HepG2 (cell line): ENCODE results near the gene RHOD. TPM values are rescaled to one million over a fixed set of nuclear protein-coding genes. Genes with fewer than 3 reads are reported as not detected.

Source experiments
- ARNT2 ChIP-seq: sonication (generic); formaldehyde crosslinking; IDR thresholded peaks from 2 replicates; pipeline ENCODE4 v1.8.0; 2022; ENCODE audit warnings: mild to moderate bottlenecking, low read depth, missing genetic modification reagents, moderate library complexity
- DMAP1 ChIP-seq: IDR thresholded peaks from 2 replicates; pipeline ENCODE4 v1.6.1; 2016
- GABPB1 ChIP-seq: IDR thresholded peaks from 2 replicates; pipeline ENCODE4 v1.6.1; 2016; ENCODE audit warnings: mild to moderate bottlenecking, missing genetic modification reagents, moderate library complexity, missing compliant biosample characterization
- HHEX ChIP-seq: IDR thresholded peaks from 2 replicates; pipeline ENCODE4 v1.6.1; 2016; ENCODE audit warnings: control low read depth
- KAT7 ChIP-seq: IDR thresholded peaks from 2 replicates; pipeline ENCODE4 v1.6.1; 2018; ENCODE audit warnings: borderline replicate concordance, missing compliant biosample characterization
- POLR2A ChIP-seq, 2 experiments: IDR thresholded peaks; 2 replicates each; pipeline ENCODE4 v1.6.1; 2011; ENCODE audit warnings: low read depth in 2 of 2, low read length in 2 of 2, mild to moderate bottlenecking in 1 of 2, moderate library complexity in 1 of 2; ENCODE audit not compliant: insufficient read depth in 1 of 2
- SCMH1 ChIP-seq: sonication (generic); formaldehyde crosslinking; IDR thresholded peaks from 2 replicates; pipeline ENCODE4 v1.9.0; 2021; ENCODE audit warnings: missing genetic modification reagents, mild to moderate bottlenecking, borderline replicate concordance
- THAP11 ChIP-seq: IDR thresholded peaks from 2 replicates; pipeline ENCODE4 v1.6.1; 2016; ENCODE audit warnings: missing biosample characterization, missing genetic modification reagents
- THYN1 ChIP-seq: sonication (generic); formaldehyde crosslinking; IDR thresholded peaks from 2 replicates; pipeline ENCODE4 v1.8.1; 2023; ENCODE audit warnings: low read depth, mild to moderate bottlenecking, moderate library complexity, missing genetic modification reagents, borderline replicate concordance
- WIZ ChIP-seq: sonication (generic); formaldehyde crosslinking; IDR thresholded peaks from 2 replicates; pipeline ENCODE4 v1.5.1; 2020; ENCODE audit warnings: mild to moderate bottlenecking, missing genetic modification reagents
- ZNF546 ChIP-seq: sonication (generic); formaldehyde crosslinking; conservative IDR thresholded peaks from 2 replicates; pipeline ENCODE4 v1.8.1; 2023; ENCODE audit warnings: mild to moderate bottlenecking, missing genetic modification reagents
- ZNF83 ChIP-seq: sonication (generic); formaldehyde crosslinking; IDR thresholded peaks from 2 replicates; pipeline ENCODE4 v1.4.0; 2020; ENCODE audit warnings: missing genetic modification reagents, mild to moderate bottlenecking, borderline replicate concordance
- polyA plus RNA-seq, 8 experiments: library from polyadenylated mRNA; depleted of rRNA in 3 of 8; stranded (reverse) in 7 of 8; unstranded in 1 of 8; fragments of >200 nt; fragmentation: Illumina TruSeq in 4 of 8; extraction: Trizol in 4 of 8; gene quantifications; 2 replicates each; pipeline versions ENCODE4 v1.2.1 to v1.2.3, GENCODE V29; 2011 to 2016; ENCODE audit warnings: low read depth in 4 of 8, missing spikeins in 1 of 8, mixed read lengths in 1 of 8; ENCODE audit not compliant: insufficient read depth in 1 of 8
- total RNA-seq, 5 experiments: library from RNA; depleted of rRNA; stranded (reverse); fragments of >200 nt; fragmentation: Illumina TruSeq; extraction: Trizol; gene quantifications; 2 replicates each; pipeline ENCODE4 v1.2.3, GENCODE V29; 2016; ENCODE audit warnings: low read depth in 1 of 5
- TF ChIP-seq, protein P1 (sequence below): IDR thresholded peaks from 2 replicates; pipeline ENCODE4 v1.6.1; 2016; ENCODE audit warnings: missing compliant biosample characterization, missing genetic modification reagents, borderline replicate concordance
- TF ChIP-seq, protein P2 (sequence below): sonication (generic); formaldehyde crosslinking; IDR thresholded peaks from 2 replicates; pipeline ENCODE4 v1.8.0; 2022; ENCODE audit warnings: missing genetic modification reagents, mild to moderate bottlenecking, borderline replicate concordance
- TF ChIP-seq, protein P3 (sequence below): sonication (generic); formaldehyde crosslinking; IDR thresholded peaks from 2 replicates; pipeline ENCODE4 v1.5.0; 2020; ENCODE audit warnings: mild to moderate bottlenecking, missing genetic modification reagents, moderate library complexity
- TF ChIP-seq, protein P4 (sequence below): sonication (generic); formaldehyde crosslinking; IDR thresholded peaks from 2 replicates; pipeline ENCODE4 v1.8.0; 2022; ENCODE audit warnings: missing genetic modification reagents, mild to moderate bottlenecking, inconsistent platforms, borderline replicate concordance
- TF ChIP-seq, protein P5 (sequence below), 2 experiments: sonication (generic) in 1 of 2; formaldehyde crosslinking in 1 of 2; IDR thresholded peaks; 2 replicates each; pipeline versions ENCODE4 v1.4.0 to v1.6.1; 2018 to 2020; ENCODE audit warnings: missing genetic modification reagents in 2 of 2, borderline replicate concordance in 1 of 2, low read depth in 1 of 2, mild to moderate bottlenecking in 1 of 2, missing biosample characterization in 1 of 2
- TF ChIP-seq, protein P6 (sequence below): sonication (generic); formaldehyde crosslinking; IDR thresholded peaks from 2 replicates; pipeline ENCODE4 v1.4.0; 2020; ENCODE audit warnings: mild to moderate bottlenecking, missing genetic modification reagents
- TF ChIP-seq, protein P7 (sequence below): sonication (generic); formaldehyde crosslinking; IDR thresholded peaks from 2 replicates; pipeline ENCODE4 v1.8.0; 2022; ENCODE audit warnings: mild to moderate bottlenecking, missing genetic modification reagents

RHOD gene
- total and polyA plus RNA-seq, 2 of the 13 experiments (the other 11 are each of a cell fraction or from before 2014, with no cell fraction given): 0.27 to 0.98 TPM

DNA sequence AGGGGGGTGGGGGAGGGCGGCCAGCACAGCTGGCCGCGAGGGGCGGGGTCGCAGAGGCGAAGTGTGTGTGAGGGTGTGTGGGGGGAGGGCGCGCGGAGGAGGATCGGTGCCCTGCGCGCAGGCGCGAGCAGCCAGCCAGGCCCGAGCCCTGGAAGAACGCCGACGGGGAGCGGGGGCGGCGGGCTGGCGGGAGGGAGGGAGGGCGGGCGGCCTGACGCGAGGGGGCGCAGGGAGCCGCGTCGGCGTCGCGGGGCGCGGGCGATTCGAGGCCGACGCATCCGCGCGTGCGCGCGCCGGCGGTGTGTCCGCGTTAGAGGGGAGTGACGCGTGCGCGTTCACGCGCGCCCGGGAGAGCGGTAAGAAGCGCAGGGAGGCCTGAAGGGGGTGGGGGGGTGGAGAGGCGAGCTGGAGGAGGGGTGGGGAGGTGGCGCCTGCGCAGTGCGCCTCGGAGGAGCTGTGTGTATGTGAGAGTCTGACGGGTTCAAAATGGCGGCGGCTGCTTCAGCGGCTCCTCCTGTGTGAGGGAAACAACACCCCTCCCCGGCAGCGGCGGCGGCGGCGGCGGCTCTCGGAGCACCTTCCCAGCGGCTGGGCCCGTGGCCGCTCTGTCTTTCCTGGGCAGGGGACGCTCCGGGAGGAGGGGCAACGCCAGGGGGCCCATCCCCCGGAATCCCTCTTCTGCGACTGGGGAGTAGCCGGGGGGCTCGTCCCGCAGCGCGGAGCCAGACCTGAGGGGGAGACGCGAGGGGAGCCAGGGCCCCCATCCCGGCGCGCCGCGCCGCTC lies 62.3 kb downstream of the RHOD start, which contains the start of gene KDM2A (continued):
- TF ChIP-seq, protein P1, sequence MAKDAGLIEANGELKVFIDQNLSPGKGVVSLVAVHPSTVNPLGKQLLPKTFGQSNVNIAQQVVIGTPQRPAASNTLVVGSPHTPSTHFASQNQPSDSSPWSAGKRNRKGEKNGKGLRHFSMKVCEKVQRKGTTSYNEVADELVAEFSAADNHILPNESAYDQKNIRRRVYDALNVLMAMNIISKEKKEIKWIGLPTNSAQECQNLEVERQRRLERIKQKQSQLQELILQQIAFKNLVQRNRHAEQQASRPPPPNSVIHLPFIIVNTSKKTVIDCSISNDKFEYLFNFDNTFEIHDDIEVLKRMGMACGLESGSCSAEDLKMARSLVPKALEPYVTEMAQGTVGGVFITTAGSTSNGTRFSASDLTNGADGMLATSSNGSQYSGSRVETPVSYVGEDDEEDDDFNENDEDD (CRISPR knock-in tag): peak; percentile 86; the same call in 1 of the 2 replicates
- TF ChIP-seq, protein P2, sequence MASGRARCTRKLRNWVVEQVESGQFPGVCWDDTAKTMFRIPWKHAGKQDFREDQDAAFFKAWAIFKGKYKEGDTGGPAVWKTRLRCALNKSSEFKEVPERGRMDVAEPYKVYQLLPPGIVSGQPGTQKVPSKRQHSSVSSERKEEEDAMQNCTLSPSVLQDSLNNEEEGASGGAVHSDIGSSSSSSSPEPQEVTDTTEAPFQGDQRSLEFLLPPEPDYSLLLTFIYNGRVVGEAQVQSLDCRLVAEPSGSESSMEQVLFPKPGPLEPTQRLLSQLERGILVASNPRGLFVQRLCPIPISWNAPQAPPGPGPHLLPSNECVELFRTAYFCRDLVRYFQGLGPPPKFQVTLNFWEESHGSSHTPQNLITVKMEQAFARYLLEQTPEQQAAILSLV (CRISPR knock-in tag): 0 out of 2 replicates have a peak, but pooled peaks have one; percentile 36
- TF ChIP-seq HHEX (CRISPR knock-in tag): no peak
- TF ChIP-seq ZNF83: 0 out of 2 replicates have a peak, but pooled peaks have one; percentile 52
- peak; percentile 47 for TF ChIP-seq THAP11 (CRISPR knock-in tag)
- peak; percentile 49 to 82; a peak in 3 of 4 replicates for TF ChIP-seq POLR2A (IDR thresholded peaks at IDR 0.05; ENCODE audit: insufficient read depth in 1 of 2, low read depth in 2 of 2, low read length in 2 of 2)
- no peak for TF ChIP-seq ARNT2 (CRISPR knock-in tag)
- no peak for TF ChIP-seq THYN1
- TF ChIP-seq, protein P3, sequence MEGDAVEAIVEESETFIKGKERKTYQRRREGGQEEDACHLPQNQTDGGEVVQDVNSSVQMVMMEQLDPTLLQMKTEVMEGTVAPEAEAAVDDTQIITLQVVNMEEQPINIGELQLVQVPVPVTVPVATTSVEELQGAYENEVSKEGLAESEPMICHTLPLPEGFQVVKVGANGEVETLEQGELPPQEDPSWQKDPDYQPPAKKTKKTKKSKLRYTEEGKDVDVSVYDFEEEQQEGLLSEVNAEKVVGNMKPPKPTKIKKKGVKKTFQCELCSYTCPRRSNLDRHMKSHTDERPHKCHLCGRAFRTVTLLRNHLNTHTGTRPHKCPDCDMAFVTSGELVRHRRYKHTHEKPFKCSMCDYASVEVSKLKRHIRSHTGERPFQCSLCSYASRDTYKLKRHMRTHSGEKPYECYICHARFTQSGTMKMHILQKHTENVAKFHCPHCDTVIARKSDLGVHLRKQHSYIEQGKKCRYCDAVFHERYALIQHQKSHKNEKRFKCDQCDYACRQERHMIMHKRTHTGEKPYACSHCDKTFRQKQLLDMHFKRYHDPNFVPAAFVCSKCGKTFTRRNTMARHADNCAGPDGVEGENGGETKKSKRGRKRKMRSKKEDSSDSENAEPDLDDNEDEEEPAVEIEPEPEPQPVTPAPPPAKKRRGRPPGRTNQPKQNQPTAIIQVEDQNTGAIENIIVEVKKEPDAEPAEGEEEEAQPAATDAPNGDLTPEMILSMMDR (CRISPR knock-in tag): peak; percentile 47; the same call in 1 of the 2 replicates
- TF ChIP-seq, protein P4, sequence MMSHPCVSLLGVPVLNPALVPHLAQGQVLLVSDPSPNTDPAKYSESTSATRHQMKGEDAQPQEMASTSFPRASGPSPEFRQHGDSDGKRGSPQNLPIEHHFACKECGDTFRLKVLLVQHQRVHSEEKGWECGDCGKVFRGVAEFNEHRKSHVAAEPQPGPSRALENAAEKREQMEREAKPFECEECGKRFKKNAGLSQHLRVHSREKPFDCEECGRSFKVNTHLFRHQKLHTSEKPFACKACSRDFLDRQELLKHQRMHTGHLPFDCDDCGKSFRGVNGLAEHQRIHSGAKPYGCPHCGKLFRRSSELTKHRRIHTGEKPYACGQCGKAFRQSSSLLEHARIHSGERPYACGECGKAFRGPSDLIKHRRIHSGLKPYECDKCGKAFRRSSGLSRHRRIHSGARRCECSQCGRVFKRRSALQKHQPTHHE (CRISPR knock-in tag): no peak
- peak; percentile 51; the same call in 1 of the 2 replicates for TF ChIP-seq GABPB1 (CRISPR knock-in tag)
- TF ChIP-seq, protein P5, sequence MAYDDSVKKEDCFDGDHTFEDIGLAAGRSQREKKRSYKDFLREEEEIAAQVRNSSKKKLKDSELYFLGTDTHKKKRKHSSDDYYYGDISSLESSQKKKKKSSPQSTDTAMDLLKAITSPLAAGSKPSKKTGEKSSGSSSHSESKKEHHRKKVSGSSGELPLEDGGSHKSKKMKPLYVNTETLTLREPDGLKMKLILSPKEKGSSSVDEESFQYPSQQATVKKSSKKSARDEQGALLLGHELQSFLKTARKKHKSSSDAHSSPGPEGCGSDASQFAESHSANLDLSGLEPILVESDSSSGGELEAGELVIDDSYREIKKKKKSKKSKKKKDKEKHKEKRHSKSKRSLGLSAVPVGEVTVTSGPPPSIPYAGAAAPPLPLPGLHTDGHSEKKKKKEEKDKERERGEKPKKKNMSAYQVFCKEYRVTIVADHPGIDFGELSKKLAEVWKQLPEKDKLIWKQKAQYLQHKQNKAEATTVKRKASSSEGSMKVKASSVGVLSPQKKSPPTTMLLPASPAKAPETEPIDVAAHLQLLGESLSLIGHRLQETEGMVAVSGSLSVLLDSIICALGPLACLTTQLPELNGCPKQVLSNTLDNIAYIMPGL (CRISPR knock-in tag; IDR thresholded peaks at IDR 0.05; ENCODE audit: borderline replicate concordance in 1 of 2, low read depth in 1 of 2): peak in 1 of 2 experiments; percentile 60; a peak in 1 of 4 replicates
- peak; percentile 57; the same call in 1 of the 2 replicates for TF ChIP-seq KAT7
- peak; percentile 54; the same call in 1 of the 2 replicates for TF ChIP-seq DMAP1 (CRISPR knock-in tag)
- no peak for TF ChIP-seq WIZ (CRISPR knock-in tag)
- 0 out of 2 replicates have a peak, but pooled peaks have one; percentile 35 for TF ChIP-seq ZNF546 (CRISPR knock-in tag)
- no peak for TF ChIP-seq SCMH1 (CRISPR knock-in tag)
- TF ChIP-seq, protein P6, sequence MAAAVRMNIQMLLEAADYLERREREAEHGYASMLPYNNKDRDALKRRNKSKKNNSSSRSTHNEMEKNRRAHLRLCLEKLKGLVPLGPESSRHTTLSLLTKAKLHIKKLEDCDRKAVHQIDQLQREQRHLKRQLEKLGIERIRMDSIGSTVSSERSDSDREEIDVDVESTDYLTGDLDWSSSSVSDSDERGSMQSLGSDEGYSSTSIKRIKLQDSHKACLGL (CRISPR knock-in tag): 0 out of 2 replicates have a peak, but pooled peaks have one; percentile 39
- TF ChIP-seq, protein P7, sequence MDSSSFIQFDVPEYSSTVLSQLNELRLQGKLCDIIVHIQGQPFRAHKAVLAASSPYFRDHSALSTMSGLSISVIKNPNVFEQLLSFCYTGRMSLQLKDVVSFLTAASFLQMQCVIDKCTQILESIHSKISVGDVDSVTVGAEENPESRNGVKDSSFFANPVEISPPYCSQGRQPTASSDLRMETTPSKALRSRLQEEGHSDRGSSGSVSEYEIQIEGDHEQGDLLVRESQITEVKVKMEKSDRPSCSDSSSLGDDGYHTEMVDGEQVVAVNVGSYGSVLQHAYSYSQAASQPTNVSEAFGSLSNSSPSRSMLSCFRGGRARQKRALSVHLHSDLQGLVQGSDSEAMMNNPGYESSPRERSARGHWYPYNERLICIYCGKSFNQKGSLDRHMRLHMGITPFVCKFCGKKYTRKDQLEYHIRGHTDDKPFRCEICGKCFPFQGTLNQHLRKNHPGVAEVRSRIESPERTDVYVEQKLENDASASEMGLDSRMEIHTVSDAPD (CRISPR knock-in tag): no peak
